Stomach (tissue), 4 donors: ENCODE data around the gene PKDCC.
"Not testable (repeated sequence)": the region's sequence is repeated elsewhere in the genome, so short reads cannot be mapped to it uniquely, and the experiment has no call there.

Experiments
- POLR2A ChIP-seq, 4 donors: fragments of 450-650 bp; IDR thresholded peaks; one replicate each; pipeline ENCODE4 v1.6.1; 2016; ENCODE audit warnings: antibody characterized with exemption in 4 of 4, control low read depth in 2 of 4, mild to moderate bottlenecking in 1 of 4, moderate library complexity in 1 of 4
- TF ChIP-seq, protein P1 (sequence below), 7 experiments: fragments of 450-650 bp in 4 of 7; fragments of 200-600 bp in 3 of 7; sonication (generic) in 3 of 7; IDR thresholded peaks; one replicate each; pipeline ENCODE4 v1.5.1; 2016 to 2019; ENCODE audit warnings: antibody characterized with exemption in 7 of 7, control low read depth in 2 of 7, mild to moderate bottlenecking in 1 of 7

DNA sequence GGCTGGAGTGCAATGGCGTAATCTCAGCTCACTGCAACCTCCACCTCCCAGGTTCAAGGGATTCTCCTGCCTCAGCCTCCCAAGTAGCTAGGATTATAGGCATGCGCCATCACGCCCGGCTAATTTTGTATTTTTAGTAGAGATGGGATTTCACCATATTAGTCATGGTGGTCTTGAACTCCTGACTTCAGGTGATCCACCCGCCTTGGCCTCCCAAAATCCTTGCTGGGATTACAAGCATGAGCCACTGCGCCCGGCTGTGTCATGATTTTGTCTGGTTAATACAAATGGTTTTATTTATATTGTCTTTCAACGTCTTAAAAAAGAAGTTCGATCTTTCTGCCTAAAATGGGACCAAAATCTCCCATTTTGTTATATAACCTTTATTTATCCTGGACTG is 19.2 kb downstream of the PKDCC start:
- TF ChIP-seq, protein P1, sequence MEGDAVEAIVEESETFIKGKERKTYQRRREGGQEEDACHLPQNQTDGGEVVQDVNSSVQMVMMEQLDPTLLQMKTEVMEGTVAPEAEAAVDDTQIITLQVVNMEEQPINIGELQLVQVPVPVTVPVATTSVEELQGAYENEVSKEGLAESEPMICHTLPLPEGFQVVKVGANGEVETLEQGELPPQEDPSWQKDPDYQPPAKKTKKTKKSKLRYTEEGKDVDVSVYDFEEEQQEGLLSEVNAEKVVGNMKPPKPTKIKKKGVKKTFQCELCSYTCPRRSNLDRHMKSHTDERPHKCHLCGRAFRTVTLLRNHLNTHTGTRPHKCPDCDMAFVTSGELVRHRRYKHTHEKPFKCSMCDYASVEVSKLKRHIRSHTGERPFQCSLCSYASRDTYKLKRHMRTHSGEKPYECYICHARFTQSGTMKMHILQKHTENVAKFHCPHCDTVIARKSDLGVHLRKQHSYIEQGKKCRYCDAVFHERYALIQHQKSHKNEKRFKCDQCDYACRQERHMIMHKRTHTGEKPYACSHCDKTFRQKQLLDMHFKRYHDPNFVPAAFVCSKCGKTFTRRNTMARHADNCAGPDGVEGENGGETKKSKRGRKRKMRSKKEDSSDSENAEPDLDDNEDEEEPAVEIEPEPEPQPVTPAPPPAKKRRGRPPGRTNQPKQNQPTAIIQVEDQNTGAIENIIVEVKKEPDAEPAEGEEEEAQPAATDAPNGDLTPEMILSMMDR (IDR thresholded peaks at IDR 0.05), result not testable (repeated sequence)
- TF ChIP-seq POLR2A (IDR thresholded peaks at IDR 0.05), result not testable (repeated sequence)
